Left hindlimb (tissue), 1 donor: ENCODE results near the gene TPCN1.
"Not testable (repeated sequence)": the region's sequence is repeated elsewhere in the genome, so short reads cannot be mapped to it uniquely, and the experiment has no call there.

Experiments
- DNase-seq: peaks from one replicate; pipeline ENCODE4 v3.0.0-alpha.2; 2018

The TPCN1 gene

DNA sequence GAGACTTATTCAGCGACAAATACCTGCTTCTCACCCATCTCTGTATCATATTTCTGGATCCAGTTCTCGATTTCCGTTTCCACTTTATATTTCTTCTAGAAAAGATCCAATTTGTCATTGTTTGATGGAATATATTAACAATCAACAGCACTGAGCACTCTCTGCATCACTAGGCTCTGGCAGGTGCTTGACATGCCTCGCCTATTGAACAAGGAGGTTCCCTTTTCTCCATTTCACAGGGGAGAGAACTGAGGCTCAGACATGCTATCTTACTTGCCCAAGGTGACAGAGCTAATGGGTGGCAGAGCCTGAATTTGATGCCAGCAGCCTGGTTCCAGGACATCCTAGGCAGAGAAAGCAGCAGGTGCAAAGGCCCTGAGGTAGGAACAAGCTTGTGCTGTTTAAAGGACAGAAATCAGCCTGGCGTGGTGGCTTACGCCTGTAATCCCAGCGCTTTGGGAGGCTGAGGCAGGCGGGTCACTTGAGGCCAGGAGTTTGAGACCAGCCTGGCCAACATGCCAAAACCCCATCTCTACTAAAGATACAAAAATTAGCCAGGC is 23.7 kb upstream of the TPCN1 start:
- DNase-seq: no peak

GRCh38 chr12:113198296-113198695 is 23.0 kb upstream of the TPCN1 start:
- DNase-seq: no peak

GRCh38 chr12:113200021-113200797 is 21.1 kb upstream of the TPCN1 start:
- no peak for DNase-seq

- no peak for DNase-seq
Measured at GRCh38 chr12:113201187-113202177, 19.8 kb upstream of the TPCN1 start.

GRCh38 chr12:113202300-113203075 is 18.8 kb upstream of the TPCN1 start:
- DNase-seq: no peak

GRCh38 chr12:113203852-113204760 is 17.2 kb upstream of the TPCN1 start:
- DNase-seq: no peak

GRCh38 chr12:113204804-113205203 is 16.5 kb upstream of the TPCN1 start:
- DNase-seq: no peak

- DNase-seq: not testable (repeated sequence)
Measured at GRCh38 chr12:113206802-113207201, 14.5 kb upstream of the TPCN1 start.

- no peak for DNase-seq
Measured at GRCh38 chr12:113207613-113208040, 13.6 kb upstream of the TPCN1 start.

DNA sequence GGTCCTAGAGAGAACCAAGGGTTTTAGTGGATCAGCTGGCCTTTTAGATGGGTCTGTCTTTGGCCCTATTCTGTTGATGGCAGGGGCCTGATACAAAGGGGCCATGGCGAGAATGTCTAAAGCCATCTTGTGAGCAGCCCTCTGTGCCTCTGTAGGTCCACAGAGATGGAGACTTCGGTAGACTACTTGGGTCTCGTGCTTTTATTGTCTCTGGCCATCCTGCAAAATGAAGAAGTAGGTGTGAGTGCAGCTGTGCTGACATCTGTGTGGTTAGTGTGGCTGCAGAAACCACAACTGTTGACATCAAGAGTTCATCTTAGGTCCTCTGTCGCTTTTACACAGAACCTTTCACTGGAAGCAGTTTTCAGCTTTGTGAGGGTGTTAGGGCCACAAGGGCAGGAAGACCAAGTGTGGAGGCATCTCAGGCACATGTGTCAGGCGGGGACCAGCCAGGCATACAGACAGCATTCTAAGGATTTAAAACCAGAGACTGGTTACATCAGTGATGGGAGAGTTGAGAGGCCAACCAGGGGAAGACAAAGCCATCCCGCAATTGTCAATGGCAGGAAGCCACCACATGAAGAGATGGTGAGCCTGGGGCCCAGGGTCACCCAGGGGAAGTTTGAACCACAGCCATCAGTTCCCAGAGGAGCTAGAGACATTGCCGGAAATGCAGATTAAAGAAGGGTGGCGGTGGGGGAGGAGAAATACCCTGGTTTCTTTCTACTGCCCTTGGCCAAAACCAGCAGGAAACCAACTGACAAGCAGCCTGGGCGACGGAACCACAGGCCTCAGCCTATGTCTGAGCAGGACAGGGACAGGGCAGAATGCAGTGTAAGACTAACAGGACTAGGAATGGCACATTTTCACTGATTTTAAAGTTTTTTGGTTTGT is 13.0 kb upstream of the TPCN1 start:
- DNase-seq: peak; percentile 71

DNA sequence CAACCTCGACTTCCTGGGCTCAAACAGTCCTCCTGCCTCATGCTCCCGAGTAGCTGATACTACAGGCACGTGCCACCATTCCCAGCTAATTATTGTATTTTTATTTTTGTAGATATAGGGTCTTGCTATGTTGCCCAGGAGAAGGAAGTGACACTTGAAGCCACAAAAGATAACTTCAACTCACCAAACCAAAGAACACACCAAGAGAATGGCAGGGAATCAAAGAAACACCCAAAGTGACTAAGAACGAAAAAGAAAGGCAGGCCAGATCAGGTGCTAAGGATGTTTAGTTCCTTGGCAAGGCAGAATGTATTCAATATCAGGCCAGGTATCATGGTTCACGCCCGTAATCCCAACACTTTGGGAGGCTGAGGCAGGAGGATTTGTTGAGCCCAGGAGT is 10.1 kb upstream of the TPCN1 start:
- DNase-seq: no peak

GRCh38 chr12:113214895-113215400 is 6.3 kb upstream of the TPCN1 start:
- DNase-seq: no peak

DNA sequence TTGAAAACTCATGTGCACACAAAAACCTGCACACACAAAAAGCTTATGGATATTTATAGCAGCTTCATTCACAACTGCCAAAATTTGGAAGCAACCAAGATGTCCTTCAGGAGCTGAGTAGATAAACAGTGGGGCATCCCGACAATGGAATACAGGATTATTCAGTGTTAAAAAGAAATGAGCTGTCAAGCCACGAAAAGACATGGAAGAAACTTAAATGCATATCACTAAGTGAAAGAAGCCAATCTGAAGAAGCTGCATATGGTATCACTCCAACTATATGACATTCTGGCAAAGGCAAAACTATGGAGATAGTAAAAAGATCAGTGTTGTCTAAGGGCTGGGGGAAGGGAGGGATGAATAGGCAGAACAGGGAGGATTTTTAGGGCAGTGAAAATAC is 5.2 kb upstream of the TPCN1 start:
- DNase-seq: no peak

GRCh38 chr12:113220593-113221180 is 577 bp upstream of the TPCN1 start:
- DNase-seq: no peak

- DNase-seq: no peak
Measured at GRCh38 chr12:113221997-113222729, 899 bp downstream of the TPCN1 start.

GRCh38 chr12:113222730-113223531 is 1.7 kb downstream of the TPCN1 start:
- peak; percentile 64 for DNase-seq

- DNase-seq: no peak
Measured at GRCh38 chr12:113224955-113225354, 3.7 kb downstream of the TPCN1 start.
